HG03342 (cell line): Measurements from ENCODE around the gene HNRNPLL.
A peak's percentile ranks its signal among the peaks of the same experiment; 100 is the strongest.
"Not testable (repeated sequence)": the region's sequence is repeated elsewhere in the genome, so short reads cannot be mapped to it uniquely, and the experiment has no call there.

Experiments
- ATAC-seq: cut with Tn5 transposase; IDR thresholded peaks from one replicate; pipeline ENCODE4 v1.9.1; 2021; ENCODE audit warnings: mild to moderate bottlenecking, moderate library complexity; ENCODE audit not compliant: unreplicated experiment

The HNRNPLL gene

GRCh38 chr2:38620282-38620977 is 17.7 kb upstream of the HNRNPLL start:
- ATAC-seq: no peak

GRCh38 chr2:38619458-38620164 is 16.9 kb upstream of the HNRNPLL start:
- no peak for ATAC-seq

GRCh38 chr2:38617301-38617700 is 14.6 kb upstream of the HNRNPLL start:
- no peak for ATAC-seq

- ATAC-seq: no peak
Observed at GRCh38 chr2:38615237-38615636, 12.5 kb upstream of the HNRNPLL start.

- ATAC-seq: no peak
Observed at GRCh38 chr2:38613849-38614213, 11.1 kb upstream of the HNRNPLL start.

GRCh38 chr2:38613126-38613848 is 10.6 kb upstream of the HNRNPLL start:
- ATAC-seq: no peak

GRCh38 chr2:38610851-38611801 is 8.4 kb upstream of the HNRNPLL start:
- ATAC-seq: peak; percentile 46

GRCh38 chr2:38609246-38609645 is 6.5 kb upstream of the HNRNPLL start:
- not testable (repeated sequence) for ATAC-seq

- no peak for ATAC-seq
Observed at GRCh38 chr2:38608755-38609154, 6.0 kb upstream of the HNRNPLL start.

- no peak for ATAC-seq
Observed at GRCh38 chr2:38605298-38605830, 2.6 kb upstream of the HNRNPLL start.

- peak; percentile 40 for ATAC-seq
Observed at GRCh38 chr2:38603402-38604290, 918 bp upstream of the HNRNPLL start.

GRCh38 chr2:38602136-38602731 is 494 bp downstream of the HNRNPLL start:
- peak; percentile 10 for ATAC-seq

- ATAC-seq: no peak
Observed at GRCh38 chr2:38601463-38602135, 1.1 kb downstream of the HNRNPLL start.

GRCh38 chr2:38600921-38601455 is 1.7 kb downstream of the HNRNPLL start:
- no peak for ATAC-seq

- no peak for ATAC-seq
Observed at GRCh38 chr2:38600242-38600891, 2.4 kb downstream of the HNRNPLL start.

GRCh38 chr2:38599706-38600105 is 3.0 kb downstream of the HNRNPLL start:
- ATAC-seq: no peak

GRCh38 chr2:38598991-38599295 is 3.8 kb downstream of the HNRNPLL start:
- ATAC-seq: no peak
